Glutamatergic neuron (in vitro differentiated cells): ENCODE results near the gene AP1M1. TPM values are rescaled to one million over a fixed set of nuclear protein-coding genes. Genes with fewer than 3 reads are reported as not detected.

ENCODE experiments used
- DNase-seq: peaks from one replicate; pipeline ENCODE4 v3.0.0; 2022
- H3K27ac Mint-ChIP-seq: one replicate; pipeline ENCODE4 v1.8.0; 2020; ENCODE audit warnings: mild to moderate bottlenecking, mixed read lengths, inconsistent platforms; ENCODE audit not compliant: unreplicated experiment
- H3K27me3 Mint-ChIP-seq: one replicate; pipeline ENCODE4 v1.8.0; 2020; ENCODE audit warnings: mild to moderate bottlenecking, moderate library complexity, mixed read lengths, inconsistent platforms; ENCODE audit not compliant: unreplicated experiment
- H3K36me3 Mint-ChIP-seq: one replicate; pipeline ENCODE4 v1.8.0; 2020; ENCODE audit warnings: mild to moderate bottlenecking, mixed read lengths, inconsistent platforms; ENCODE audit not compliant: unreplicated experiment
- H3K4me1 Mint-ChIP-seq: one replicate; pipeline ENCODE4 v1.8.0; 2020; ENCODE audit warnings: mild to moderate bottlenecking, low read depth, mixed read lengths, inconsistent platforms; ENCODE audit not compliant: unreplicated experiment
- H3K4me3 Mint-ChIP-seq: one replicate; pipeline ENCODE4 v1.8.0; 2020; ENCODE audit warnings: mild to moderate bottlenecking, mixed read lengths, inconsistent platforms; ENCODE audit not compliant: unreplicated experiment
- H3K9me3 Mint-ChIP-seq: one replicate; pipeline ENCODE4 v1.8.0; 2020; ENCODE audit warnings: mild to moderate bottlenecking, moderate library complexity, mixed read lengths, inconsistent platforms; ENCODE audit not compliant: unreplicated experiment
- total RNA-seq: library from RNA; stranded (reverse); fragmentation: NEBNext Ultra II Directional; extraction: Animal tissue kit (Norgen Biotek cat#: 25700); gene quantifications from one replicate; pipeline ENCODE4 v1.2.1, GENCODE V29; 2021; ENCODE audit not compliant: unreplicated experiment
- TF ChIP-seq, protein P1 (sequence below): fragments of 200-600 bp; sonication (generic); IDR thresholded peaks from one replicate; pipeline ENCODE4 v1.5.0; 2021; ENCODE audit not compliant: partially characterized antibody, unreplicated experiment

Gene AP1M1
- total RNA-seq, 1 donor from 2014 or later = 87.6 TPM

DNA sequence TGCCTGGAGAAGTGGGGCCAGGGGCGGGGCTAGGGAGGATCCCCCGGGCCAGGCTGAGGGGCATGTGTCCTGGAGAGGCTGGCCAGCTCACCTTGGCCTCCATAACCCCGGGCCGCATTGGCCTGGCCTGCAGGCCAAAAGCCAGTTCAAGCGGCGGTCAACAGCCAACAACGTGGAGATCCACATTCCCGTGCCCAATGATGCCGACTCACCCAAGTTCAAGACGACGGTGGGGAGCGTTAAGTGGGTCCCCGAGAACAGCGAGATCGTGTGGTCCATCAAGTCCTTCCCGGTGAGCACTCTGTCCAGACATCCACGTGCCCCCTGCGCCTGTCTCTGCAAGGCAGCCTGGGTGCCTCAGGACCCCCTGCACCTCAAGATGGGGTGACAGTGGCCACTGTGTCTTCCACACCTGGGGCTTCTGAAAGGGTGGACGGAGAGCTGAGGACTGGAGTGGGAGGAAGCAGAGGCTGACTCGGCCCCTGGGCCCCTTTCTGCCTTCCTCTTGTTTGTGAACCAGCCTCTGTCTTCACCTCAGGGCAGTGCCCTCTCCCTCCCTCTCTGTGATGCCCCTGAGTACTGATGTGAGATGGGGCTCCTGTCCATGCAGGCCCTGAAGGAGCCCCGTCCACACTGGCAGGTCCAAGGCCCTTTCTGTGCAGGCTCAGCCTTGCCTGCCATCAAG lies 31.1 kb downstream of the AP1M1 start:
- no peak for DNase-seq
- H3K4me1 Mint-ChIP-seq = peaks cover under 1% of the 10 kb centered on the region
- TF ChIP-seq, protein P1, sequence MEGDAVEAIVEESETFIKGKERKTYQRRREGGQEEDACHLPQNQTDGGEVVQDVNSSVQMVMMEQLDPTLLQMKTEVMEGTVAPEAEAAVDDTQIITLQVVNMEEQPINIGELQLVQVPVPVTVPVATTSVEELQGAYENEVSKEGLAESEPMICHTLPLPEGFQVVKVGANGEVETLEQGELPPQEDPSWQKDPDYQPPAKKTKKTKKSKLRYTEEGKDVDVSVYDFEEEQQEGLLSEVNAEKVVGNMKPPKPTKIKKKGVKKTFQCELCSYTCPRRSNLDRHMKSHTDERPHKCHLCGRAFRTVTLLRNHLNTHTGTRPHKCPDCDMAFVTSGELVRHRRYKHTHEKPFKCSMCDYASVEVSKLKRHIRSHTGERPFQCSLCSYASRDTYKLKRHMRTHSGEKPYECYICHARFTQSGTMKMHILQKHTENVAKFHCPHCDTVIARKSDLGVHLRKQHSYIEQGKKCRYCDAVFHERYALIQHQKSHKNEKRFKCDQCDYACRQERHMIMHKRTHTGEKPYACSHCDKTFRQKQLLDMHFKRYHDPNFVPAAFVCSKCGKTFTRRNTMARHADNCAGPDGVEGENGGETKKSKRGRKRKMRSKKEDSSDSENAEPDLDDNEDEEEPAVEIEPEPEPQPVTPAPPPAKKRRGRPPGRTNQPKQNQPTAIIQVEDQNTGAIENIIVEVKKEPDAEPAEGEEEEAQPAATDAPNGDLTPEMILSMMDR = no peak
- no peak overlapping the region for H3K4me3 Mint-ChIP-seq
- no peaks in the 10 kb centered on the region for H3K9me3 Mint-ChIP-seq
- peaks cover 6% of the 10 kb centered on the region for H3K27me3 Mint-ChIP-seq
- H3K36me3 Mint-ChIP-seq = no peaks in the 10 kb centered on the region
- no peak overlapping the region for H3K27ac Mint-ChIP-seq

DNA sequence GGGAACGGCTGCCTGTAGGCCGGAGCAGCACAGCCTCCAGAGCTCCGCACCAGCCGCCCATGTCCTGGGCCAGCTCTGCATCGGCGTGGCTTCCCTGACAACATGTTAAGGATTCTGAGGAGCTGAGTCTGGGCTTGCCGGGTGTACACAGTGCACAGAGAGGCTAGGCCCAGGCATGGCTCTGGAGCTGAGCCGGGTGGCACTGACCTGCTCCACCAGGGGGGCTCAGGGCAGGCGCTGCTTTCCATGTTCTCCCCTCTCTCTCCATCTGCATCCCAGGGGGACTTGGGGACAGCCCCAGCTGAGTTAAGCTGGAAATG lies 31.6 kb downstream of the AP1M1 start:
- Mint-ChIP-seq H3K4me1 (peaks cover 3% of the 10 kb centered on the region), H3K9me3 (no peaks in the 10 kb centered on the region), H3K4me3 (no peak overlapping the region), H3K27ac (no peak overlapping the region), H3K36me3 (no peaks in the 10 kb centered on the region), H3K27me3 (peaks cover 6% of the 10 kb centered on the region)
- DNase-seq = no peak
- TF ChIP-seq, protein P1 = no peak

DNA sequence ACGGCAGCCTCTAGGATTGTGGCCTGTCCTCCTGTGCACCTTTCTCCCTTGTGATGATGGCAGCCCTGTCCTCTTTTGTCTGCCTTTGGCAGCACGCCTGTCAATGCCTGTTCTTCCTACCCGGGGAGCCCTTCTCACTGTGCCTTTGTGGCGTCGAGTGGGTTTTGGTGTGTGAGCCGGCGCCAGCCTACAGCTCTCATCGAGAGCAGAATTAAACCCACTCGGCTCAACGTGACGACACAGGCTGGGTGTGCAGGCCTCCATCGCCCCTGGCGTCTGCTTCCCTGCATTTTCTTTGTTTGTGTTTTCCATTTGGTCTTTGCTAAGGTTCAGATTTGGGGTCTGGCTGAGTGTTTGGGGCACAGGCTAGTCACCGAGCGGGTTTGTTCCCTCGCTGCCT lies 34.4 kb downstream of the AP1M1 start:
- peaks cover 11% of the 10 kb centered on the region for H3K36me3 Mint-ChIP-seq
- H3K27me3 Mint-ChIP-seq = peaks cover 6% of the 10 kb centered on the region
- TF ChIP-seq, protein P1 = no peak
- peaks cover 6% of the 10 kb centered on the region for H3K4me1 Mint-ChIP-seq
- H3K9me3 Mint-ChIP-seq = peaks cover 6% of the 10 kb centered on the region
- no peak overlapping the region for H3K4me3 Mint-ChIP-seq
- no peak overlapping the region for H3K27ac Mint-ChIP-seq
- DNase-seq = no peak

DNA sequence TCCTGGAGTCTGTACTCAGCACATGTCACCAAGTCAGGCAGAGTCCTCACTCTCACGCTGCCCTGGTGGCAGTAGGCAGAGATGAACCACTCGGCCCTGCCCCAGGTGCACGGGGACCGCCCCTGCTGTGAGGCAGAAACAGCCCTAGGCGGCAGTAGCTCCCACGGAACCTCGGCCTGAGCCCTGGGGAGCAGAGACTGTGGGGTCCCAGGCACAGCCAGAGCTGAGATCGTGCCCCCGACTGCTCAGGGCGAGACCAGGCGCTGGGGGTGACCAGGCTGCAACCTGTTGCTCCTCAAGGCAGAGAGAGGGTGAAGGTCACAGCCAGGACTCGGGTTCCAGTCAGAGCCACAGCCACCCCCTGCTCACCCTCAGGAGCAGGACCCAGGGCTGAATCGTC lies 34.9 kb downstream of the AP1M1 start:
- Mint-ChIP-seq H3K27me3 (peaks cover 6% of the 10 kb centered on the region), H3K4me1 (peaks cover 6% of the 10 kb centered on the region), H3K27ac (no peak overlapping the region), H3K36me3 (peaks cover 11% of the 10 kb centered on the region), H3K9me3 (peaks cover 6% of the 10 kb centered on the region), H3K4me3 (no peak overlapping the region)
- no peak for DNase-seq
- TF ChIP-seq, protein P1 = no peak

DNA sequence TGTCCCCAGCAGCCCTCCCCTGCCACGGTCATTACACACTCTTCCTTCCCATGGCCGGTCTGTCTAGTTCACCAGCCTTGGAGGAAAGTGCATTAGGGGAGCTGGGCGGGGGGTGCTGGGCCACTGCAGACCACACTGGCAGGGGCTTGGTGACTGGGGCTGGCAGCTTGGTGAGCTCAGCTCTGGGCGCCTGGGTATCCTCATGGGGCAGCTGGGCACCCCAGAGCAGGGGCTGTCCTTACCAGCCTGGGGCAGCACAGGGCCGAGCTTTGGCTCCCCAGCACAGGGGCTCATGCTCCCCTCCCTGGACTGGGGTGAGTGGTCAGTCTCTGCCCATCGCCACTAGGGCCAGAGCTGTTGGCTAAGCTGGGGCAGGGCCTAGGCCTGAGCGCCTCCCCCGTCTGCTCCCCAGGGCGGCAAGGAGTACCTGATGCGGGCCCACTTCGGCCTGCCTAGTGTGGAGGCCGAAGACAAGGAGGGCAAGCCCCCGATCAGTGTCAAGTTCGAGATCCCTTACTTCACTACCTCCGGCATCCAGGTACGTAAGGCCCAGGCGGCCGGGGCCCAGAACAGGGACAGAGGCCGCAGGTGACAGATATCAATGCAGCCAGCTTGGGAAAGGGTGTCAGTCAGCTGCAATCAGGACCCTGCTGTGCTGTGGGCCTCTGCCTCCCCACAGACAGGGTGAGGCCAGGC lies 35.5 kb downstream of the AP1M1 start:
- H3K27me3 Mint-ChIP-seq = peaks cover 6% of the 10 kb centered on the region
- DNase-seq = no peak
- H3K36me3 Mint-ChIP-seq = peaks cover 11% of the 10 kb centered on the region
- no peak overlapping the region for H3K4me3 Mint-ChIP-seq
- no peak overlapping the region for H3K27ac Mint-ChIP-seq
- H3K4me1 Mint-ChIP-seq = peaks cover 6% of the 10 kb centered on the region
- TF ChIP-seq, protein P1 = no peak
- peaks cover 6% of the 10 kb centered on the region for H3K9me3 Mint-ChIP-seq
